NCI-H146 (cell line): ENCODE measurements around the gene HOXD9.

Experiments
- DNase-seq: peaks from one replicate; lab custom pipeline; 2025; lab: John Stamatoyannopoulos, UW

Gene HOXD9

DNA sequence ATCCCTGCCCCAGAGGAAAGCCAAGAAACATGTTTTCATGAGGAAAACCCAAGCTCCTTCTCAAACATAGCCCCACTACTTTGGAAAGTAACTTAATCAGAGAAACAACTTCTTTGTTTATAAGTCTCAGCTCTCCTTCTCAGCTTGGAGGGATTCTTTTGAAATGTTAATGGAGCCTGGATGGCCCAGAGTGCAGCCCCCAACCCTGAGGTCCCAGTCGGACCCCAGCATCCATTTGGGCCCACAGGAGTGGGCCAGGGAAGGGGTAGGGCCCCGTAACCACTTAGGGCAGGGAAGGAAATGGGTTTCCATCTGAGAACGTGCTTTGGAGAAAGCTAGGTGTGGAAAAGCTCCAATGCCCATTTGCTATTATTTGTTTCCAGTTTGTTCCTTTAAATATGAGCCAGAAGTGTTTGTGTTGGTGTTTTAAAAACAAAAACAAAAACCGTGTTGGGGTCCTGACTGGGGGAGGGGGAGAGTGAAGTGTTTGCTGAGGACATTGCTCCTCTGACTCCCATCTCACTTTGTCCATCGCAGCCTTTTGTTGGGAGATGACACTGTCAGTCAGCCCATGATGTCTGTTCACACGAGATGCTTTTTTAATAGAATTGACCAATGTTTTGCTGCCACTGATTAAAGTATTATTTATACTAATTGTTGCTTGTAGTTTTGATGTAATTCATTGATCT is 33.0 kb downstream of the HOXD9 start:
- DNase-seq, result no peak

DNA sequence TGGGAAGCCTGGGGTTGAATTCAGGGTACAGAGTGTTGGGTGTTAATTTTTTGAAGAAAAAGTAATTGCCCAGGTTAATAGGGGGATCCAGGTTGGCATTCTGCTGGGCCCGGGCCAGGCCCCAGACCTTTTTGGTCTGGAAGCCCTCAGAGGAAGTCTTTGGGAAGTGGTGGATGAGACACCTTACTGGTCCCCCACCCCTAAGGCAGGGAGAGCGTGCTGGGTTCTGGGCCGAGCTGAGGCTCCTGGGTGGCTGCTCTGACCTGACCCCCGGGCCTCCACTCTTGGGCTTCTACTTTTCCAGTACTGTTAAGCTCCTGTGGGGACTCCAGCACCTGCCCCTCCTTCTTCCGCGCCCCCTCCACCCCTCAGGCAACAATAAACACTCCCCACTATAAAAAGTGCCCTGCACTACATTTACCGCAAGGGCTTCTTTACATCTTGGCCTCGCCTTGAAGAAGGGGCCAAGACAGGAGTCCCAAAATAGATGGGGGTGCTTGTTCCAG is 33.8 kb downstream of the HOXD9 start:
- no peak for DNase-seq

DNA sequence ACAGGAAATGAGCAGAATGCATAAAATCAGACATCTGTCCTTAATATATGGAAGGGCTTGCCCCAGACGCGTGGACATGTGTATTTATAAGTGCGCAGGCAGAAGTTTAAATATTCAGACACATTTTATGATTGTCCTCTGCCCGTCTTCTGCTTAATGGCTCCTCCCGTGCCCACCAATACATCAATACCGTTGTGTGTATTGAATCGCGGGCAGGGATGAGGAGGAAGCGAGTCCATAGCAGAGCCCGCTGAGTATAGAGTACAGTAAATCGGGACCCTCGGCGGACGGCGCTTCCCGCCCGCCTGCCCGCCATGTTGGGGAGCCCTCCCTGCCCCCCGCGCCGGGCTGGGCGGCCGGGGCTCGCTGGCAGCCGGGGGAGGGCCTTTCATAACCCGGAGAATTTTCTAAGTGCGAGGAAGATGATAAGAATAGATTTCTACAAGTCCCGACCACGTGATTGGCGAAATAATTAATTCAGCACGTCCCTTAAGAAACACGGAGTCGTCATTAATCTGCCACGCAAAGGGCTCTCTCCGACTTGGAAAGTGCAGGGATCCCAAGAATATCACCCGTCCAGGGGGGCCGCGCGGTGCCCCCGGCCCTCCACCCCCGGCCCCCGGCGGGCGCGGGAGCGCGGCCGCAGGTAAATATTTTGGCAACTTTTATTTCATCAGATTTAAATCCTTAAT is 34.4 kb downstream of the HOXD9 start, which contains the start of gene HOXD3:
Gene HOXD3, plus strand, starts transcription at position 501 of the 692 bp plus-strand sequence. CDS start 11,808 bp downstream, outside the sequence.
- DNase-seq, result peak; percentile 25

DNA sequence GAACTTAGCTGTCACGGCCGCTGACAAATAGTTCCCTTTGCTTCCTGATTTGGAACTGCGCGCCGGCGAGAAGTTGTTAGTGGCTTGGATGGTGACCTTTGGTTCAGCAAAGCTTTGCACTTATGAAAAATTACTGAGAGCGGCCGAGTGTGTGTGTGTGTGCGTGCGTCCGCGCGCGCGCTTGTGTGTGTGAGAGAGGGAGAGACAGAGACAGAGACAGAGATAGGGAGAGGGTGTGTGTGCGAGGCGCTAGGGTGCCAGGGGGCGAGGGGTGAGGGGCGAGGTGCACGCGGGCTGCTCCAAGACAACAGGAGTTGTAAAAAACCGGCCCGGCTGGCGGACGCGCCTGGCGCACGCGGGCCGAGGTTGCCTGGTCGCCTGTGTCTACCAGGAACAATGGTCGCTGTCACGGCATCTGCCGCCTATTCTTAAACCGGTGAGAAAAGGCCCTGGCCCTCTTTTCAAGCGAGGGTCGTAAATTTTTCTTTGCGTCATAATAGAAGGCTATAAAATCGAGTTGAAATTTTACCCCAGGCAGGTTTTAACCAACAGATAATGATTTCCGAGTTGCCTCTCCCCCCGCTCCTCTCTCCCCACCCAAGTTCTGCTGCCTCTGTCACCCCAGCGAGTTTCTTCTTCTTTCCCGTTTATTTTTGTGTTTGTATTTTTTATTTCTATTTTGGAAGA is 35.1 kb downstream of the HOXD9 start:
- DNase-seq, result peak; percentile 66

DNA sequence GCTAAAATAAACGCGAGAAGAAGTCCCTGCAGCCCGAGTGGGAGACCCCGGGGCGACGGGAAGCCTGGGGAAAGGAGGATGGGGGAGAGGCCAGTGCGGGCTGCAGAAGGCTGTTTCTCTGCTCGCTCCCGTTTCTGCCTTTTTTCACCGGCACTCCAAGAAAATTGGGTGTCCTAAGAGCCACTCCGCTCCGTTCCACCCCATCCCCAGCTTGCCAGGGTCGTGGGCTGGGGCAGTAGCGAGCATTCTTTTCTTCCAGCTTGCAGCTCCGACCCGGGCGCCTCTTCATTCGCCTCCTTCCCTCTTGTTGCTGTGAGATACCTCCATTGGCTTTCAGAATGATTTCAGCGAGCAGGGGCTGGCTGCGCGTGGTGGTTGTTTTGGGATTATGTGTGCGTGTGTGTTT is 35.7 kb downstream of the HOXD9 start:
- peak; percentile 55 for DNase-seq

DNA sequence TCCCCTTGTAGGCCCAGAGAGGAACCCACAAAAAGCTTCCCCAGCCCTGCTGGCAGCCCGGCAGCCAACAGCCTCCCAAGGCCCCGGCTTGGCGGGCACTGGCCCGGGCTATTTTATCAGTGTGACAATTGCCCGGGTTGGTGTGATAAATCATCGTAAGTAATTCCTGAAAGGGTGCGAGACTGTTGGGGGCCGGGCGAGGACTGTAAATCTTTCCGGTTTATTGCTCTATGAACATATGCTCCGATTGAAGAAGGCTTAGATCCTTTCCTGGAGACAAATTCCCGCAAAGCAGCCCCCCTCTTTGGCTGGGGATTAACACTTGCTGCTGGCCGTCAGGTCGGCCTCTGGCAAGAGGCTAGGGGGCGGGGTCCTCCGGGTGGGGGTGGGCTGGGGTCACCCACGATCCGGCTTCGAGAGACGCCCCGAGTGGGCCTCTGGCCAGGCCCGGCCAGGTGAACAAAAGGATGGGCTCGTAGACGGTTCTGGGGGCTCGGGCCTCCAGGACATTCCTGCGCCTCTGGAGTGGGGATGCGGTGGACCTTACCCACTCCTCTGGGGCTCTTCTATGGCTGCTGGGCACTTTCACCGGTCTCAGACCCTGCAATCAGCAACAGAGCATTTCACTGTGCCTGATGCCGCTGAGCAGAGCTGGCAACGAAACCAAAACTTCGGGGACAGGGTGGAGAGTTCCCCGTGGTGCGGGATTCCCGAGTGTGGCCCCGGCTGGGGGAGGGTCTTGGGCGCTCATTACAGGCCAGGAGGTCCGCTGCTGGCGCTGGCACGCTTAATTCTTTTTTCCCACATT is 36.5 kb downstream of the HOXD9 start:
- DNase-seq, result no peak

DNA sequence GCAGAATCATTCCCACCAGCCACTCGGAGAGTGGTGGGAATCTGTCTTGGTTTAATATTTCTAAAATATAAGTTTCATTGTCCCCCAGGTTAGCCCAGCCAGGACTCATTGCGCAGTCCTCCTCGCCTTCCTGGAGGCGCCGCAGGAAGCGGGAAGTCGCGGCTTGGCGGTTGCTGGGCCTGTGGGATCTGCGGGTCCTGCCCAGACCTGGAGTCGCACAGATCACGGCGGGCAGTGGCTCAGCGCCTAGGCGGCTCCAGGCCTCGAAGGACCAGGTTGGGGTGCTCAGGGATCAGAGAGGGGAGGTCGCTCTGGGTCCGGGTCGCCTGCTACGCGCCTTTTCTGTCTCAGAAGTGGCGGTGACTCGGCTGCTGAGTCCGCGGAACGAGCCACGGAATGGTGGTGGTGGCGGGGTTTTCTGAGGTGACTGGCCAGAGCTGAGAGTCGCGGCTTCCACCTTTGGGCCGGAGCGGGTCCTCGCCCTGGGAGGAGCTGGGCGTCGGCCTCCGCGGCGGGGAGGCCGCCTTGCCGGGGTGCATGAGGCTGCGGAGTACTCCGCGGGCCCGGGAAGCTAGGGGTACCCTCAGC is 37.2 kb downstream of the HOXD9 start:
- DNase-seq, result no peak

DNA sequence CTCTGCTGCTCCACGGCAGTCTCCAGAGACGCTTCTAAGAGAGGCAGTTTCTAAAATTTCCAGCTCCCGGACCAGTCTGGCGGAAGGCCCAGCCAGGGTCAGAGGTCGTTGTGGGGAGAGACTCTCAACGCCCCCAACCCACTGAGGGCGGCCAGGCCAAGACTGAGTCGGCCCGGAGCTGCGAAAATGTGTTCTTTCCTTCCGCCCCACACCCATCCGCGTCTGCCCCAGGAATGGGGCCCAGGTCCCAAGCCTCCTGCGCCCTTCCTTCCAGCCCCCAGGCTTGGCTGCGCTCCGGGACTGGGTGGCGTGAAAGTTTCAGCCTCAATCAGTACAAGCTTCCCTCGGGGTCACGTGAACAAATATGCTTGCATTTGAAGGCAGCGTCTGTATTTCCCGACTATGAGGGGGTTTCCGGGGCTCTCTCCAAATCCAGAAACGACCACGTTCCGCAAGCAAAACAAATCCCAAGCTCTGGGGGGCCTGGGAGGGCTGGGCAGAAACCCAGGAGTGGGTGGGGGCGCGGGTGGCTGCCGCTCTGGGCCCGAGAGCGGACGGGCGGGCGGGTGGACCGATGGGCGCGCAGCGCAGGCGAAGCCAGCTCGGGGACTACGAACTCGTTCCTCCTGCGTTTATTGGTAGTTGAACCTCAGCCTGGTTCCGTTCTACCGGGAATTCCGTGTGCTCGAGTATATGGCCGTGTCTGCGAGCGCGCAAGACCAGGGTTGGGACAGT is 37.9 kb downstream of the HOXD9 start:
- no peak for DNase-seq

DNA sequence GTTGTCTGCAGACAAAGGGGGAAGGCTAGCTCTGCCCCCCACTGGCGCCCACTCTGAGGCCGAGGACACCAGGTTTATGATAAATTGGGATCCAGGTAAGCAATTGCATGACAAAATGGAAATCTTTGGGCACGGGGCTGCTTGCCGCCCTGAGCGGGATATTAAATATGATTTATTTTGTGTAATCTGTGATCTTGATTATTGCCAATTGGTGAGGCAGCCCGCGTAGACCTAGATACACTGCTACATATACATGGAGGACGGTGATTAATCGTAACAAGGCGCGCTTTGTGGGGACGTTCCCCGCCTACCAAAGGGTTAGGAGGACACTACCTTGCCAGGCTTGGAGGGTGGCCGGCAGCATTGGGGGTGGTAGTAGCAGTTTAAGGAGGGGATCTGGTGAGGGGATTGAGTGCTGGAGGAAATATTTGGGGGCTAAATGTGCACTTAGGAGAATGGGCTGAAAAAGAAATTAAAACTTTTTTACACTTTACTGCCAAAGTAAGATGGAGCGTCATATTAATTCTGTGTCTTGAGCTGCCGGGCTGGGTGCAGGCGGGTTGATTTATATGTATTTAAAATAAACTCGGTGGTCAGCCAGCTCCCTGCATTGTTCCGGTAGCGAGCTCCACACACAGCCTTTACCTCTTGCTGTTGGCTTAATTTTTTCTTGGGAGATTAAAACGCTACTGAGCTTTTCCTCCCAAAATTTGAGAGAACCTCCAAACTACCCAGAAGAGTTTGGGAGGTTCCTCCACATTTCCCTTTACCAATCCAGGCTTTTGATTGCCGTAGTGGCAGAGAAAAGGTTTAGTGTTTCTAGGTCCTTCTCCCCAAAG is 38.7 kb downstream of the HOXD9 start:
- no peak for DNase-seq

DNA sequence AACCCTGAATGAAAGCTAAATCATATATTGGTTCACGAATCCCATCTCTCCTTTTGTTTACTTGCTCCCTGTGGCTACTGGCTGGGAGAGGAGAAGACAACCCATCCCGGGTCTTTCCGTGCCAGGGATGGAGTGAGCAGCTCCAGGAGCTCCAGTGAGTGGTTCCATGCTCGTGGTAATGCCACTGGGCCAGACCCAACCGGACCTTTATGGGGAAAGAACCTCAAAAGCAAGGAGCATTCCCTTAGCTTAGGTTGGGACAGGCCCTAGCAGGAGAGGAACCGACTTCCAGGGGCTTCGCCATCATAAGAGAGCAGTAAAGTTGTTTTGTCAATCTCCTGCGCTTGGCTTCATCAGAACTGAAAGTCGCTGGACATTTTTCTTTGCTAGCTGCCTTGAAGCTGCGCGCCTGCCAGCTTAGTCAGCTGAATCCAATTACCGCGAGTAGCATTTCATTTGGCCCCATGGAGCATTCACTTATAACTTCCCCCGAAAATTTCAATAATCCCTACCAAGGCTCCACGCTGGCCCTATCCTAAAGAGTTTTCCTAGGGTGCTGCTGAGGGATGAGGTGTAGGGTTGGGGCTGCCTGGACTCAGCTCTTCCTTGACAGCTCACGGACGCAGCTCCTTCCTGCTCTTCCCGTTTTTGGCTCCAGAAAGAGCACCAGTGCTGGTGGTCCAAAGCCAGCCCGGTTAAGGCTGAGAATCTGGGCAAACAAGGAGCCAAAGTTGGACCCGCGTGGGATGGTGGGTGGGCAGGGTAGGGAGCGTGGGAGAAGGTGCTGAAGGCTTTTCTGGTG is 39.5 kb downstream of the HOXD9 start:
- no peak for DNase-seq

DNA sequence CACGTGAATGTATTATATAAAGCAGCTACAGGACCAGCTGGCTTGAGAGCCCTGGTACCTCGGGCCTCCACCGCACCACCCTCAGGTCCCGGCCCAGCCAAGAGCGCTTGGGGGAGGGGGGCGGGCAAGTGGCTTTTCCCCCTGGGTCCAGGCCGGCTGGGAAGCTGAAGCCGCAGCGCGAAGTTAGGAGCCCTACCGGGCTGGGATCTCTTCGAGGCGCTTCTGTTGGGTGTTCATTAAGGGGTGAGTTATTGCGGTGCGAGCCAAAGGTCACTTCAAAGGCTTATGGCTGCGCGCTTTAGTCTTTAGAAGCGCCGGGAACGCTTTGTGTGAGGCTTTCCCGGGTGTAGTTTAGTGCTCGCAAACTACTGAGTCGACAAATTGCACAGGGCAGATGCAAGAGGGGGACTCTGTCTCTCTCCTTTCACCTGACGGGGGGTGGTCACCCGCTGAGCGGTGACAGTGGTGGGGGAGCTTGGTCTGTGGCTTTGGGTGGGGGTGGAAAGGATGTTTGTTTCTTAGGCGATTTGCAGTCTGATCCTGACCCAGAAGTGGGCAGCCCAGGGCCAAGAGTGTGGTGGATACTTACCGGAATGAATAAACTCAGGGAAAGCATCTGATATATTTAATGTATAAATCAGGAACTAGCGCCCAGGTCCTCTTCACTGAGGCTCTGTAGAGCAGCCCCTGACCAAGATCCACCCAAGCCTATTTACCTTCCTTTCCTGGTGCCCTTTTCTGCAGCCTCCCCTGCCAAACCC is 40.6 kb downstream of the HOXD9 start:
- no peak for DNase-seq

DNA sequence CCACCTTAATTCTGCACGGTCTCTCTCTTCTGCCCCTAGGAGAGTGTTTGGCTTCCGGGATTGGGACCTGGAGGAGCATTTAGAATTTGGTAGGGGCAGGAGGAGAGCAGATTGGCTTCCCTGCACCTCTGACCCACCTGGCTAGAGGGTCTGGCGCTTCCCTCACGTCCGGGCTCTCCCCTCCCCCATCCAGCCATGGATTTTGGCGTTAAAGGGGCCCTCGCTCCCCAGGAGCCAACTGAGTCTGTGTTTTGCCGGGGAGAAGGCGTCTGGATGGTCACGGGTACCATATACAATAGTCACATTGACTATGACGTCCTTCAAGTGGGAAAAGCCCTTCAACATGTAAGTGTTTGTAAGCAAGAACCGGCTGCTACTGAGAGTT is 41.1 kb downstream of the HOXD9 start:
- DNase-seq, result no peak

DNA sequence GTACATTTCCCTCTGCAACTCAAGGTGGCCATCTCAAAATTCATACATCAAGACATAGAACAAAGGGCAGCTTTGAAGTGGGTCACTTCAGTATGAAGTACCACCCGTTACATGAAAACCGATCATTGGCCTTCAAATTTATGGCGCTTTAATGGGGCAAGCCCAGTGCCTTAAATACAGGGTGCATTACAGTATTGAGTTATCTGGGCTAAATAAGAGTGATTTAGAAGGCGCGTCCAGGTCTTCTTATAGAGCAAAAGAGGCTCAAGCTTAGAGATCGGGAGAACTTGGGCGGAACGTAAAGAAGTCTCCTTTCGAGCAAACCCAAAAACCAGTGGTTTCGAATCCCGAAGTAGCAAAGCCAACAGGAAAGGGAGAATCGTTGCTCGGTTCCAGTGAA is 41.7 kb downstream of the HOXD9 start:
- no peak for DNase-seq

DNA sequence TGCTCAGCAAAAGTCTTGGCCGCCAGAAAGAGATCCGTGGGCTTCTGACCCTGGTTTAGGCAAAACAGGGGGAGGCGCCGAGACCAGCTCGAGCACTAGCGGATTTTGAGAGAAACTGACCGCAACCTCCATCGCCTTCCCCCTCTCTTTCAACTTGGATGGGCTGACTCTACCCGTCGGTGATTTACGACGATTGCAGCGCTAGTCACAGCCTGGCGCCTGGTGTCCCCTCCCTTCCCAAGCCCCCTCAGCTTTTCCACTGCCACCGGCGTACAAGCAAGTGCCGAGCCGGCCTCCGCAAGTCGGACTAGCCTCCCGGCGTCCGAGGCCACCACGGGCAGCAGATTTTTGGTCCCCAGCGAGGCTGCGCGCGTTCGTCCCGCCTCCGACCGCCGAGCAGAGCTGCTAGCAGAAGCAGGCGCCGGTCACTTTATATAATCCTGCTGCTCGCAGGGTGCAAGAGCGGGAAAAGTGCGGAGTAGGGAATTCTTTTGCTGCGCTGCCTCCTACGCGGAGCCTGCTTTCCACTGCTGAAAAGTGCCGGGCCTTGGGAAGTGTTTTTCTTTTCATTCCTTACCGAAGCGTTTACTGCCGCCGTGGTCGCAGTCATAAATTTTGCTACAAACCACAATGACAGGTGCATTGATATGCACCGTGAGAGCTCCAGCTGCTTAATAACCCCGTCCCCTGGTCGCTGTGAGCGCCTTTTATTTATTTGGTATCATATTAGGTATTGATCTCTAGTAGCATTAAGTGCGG is 42.3 kb downstream of the HOXD9 start:
- DNase-seq, result no peak

DNA sequence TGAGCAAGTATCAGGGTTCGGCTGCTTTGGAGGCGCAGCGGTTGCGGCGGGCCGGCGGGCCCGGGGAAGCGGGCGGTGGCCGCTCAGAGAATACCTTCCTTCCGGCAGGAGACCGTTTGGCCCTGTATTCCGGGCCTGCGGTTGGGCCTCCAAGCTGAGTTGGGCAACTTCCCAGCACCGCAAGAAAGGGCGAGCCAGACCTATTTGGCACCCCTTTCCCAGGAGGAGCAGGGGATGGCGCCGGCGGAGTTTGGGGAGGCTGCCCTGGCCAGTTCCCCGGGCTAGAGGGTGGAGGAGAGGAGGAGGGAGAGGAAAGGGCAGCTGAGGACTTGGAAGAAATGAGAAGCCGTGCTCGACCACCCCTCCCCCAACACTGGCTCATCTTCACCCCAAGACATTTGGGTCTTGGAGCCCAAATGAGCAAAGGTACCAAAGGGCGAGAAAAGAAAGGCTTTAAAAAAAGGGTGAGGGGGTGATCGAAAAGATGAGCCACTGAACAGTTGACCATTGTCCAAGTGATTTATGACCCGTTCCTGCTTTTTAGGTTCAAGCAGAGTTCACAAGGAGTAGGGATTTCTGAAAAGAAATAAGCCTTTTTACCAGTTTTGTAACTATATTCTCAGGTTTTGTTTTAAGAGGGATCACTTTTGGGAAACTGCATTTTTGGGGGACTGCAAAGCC is 43.0 kb downstream of the HOXD9 start:
- DNase-seq, result no peak

DNA sequence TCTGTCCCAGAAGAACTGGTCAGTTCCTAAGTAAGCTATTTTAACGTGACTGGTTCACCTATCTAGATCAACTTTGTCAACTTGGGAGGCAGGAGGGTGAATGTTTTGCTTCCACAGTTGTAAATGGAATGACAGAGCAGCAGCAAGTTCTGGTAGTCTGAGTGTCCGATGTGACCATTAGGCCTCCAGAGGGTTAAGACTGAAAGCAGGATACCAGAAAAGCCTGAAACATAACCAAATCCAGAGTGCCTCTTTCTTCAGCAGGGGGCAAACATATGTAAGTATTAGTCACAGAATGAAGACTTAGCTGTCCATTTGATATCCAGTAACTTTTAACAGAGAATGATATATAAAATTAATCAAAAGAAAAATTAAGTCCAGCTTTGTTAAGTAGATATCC is 43.8 kb downstream of the HOXD9 start:
- no peak for DNase-seq

DNA sequence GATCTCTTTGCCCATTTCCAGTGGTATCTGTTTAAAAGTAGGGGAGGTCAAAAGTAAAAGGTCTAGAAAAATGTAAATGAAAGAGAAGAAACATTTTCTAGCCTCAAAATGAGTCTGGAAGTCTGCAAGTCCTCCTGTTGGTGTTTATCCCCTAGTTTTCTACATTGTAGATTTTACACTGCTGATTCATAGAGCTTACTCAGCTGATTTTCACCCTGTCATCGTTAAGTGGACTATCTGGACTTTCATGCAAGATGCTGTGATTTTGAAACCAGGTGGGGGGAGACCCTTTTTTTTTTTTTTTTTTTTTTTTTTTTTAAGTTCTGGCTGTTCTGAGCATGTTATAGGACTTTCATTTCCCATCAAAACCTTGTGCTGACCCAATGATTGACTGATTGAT is 44.9 kb downstream of the HOXD9 start:
- DNase-seq, result no peak
